Midbrain (tissue), 1 donor: ENCODE measurements around the gene OXCT1.
"Not testable (repeated sequence)": the region's sequence is repeated elsewhere in the genome, so short reads cannot be mapped to it uniquely, and the experiment has no call there.

Source experiments
- DNase-seq: peaks from one replicate; lab custom pipeline; 2025; lab: John Stamatoyannopoulos, UW

Gene OXCT1

GRCh38 chr5:41827792-41828191 lies 42.4 kb downstream of the OXCT1 start:
- DNase-seq, result no peak

- no peak for DNase-seq
Measured at GRCh38 chr5:41822036-41822435, 48.2 kb downstream of the OXCT1 start.

GRCh38 chr5:41821051-41821450 lies 49.2 kb downstream of the OXCT1 start:
- DNase-seq, result no peak

DNA sequence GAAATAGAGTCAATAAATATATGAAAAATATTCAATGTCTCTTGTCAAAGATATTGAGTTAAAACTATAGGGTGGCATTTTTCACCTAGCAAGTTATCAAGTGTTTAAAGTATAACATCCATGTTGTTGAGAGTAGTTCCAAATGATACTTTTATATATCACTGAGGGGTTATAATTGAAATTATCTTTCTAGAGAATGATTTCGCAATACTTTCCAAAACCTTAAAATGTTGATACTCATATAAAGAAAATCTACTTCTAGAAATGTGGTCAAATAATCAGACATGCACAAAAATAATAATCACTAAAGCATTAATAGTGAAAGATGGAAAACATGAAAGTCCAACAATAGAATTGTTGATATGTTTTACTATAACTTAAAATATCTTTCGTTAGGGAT lies 50.1 kb downstream of the OXCT1 start:
- DNase-seq, result no peak

GRCh38 chr5:41817625-41818301 lies 52.5 kb downstream of the OXCT1 start:
- no peak for DNase-seq

DNA sequence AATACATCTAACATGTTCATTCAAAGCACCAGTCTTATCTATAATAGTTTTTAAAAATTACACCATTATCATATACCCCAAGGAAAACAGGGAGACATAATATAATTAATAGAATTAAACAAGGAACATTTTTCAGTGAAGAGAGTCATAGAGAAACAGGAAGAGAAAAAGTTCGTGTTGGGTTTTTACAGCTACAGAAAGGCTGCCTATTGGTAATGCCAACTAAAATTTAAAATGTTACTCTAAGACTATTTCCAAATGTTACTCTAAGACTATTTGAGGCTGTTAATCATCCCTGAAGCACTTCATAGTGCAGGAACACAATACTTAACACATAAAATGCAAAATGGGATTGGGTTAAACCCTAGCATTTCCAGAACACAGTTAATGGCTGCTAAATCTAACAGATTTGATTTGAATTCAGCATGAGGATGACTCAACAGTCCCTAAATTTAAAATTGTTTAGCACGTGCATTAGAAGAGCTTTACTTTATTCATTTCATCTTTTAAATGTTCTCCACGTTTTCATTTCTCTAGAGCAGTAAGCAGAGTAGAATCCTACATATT lies 54.5 kb downstream of the OXCT1 start:
- no peak for DNase-seq

DNA sequence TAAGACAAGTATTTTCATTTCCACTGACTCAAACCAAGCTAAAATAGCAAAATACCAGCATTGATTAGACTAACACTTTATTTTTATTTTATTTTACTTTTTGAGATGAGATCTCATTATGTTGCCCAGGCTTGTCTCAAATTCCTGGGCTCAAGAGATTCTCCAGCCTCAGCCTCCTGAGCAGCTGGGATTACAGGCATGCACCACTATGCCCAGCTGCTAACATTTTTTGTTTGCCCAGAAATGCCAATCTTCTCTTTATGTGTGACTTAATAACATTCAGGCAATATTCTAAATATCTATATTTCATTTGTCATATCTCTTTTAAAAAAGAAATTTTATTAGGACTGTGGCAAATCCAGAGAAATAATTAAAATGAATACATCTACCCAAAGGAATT lies 55.0 kb downstream of the OXCT1 start:
- DNase-seq, result no peak

- not testable (repeated sequence) for DNase-seq
Measured at GRCh38 chr5:41814306-41814705, 55.9 kb downstream of the OXCT1 start.

DNA sequence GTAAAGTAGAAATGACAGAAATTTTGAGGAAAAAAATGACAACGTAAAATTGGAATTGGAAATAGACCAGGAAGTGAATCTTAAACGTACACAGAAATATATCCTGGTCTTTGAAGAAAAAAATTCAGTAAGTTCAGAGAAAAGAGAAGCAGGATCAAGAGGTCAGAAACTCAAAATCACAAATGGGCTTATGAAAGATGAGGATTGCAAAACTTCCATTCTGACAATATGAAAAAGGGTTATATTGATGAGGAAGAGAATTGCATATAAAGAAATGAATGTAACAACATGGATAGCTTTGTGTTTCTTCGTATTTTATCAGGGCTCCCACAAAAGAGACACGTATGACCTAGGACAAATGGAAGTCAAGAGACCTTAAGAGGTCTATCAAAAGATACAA lies 58.1 kb downstream of the OXCT1 start:
- DNase-seq, result no peak

DNA sequence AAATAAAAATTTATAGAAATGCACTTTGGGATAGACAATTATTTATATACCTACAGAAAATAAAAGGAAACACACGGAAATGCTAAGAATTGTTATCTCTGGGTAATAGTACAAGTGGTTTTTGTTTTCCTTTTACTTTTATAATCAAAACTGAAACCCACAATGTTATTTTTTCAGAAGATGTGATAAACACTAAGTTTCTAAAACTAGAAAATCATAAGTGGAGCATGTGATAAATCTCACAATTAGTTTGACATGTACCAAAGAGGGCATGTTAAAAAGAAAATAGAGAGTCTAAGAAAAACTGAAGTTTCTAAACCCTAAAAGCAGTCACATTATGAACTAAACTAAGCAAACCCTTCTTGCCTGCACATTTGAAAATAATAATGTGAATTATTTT lies 61.1 kb downstream of the OXCT1 start:
- no peak for DNase-seq

- DNase-seq, result no peak
Measured at GRCh38 chr5:41808294-41808693, 61.9 kb downstream of the OXCT1 start.

DNA sequence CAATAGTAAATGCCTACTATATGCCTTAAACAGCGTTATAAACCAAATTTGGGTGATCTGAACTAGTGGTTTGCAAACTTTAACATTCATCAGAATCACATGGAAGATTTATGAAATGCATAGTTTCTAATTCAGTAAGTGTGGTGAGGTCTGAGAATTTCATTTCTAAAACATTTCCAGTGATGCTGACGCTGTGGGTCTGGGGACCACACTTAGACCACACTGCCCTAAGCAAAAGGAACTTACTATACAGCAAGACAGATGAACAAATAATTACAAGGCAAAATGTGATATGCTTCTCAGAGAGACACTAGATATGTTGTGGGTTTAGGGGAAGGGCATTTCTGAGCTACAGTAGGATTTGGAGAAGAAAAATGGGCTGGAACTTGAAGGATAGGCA lies 72.6 kb downstream of the OXCT1 start:
- DNase-seq, result no peak

- no peak for DNase-seq
Measured at GRCh38 chr5:41796061-41796460, 74.2 kb downstream of the OXCT1 start.

DNA sequence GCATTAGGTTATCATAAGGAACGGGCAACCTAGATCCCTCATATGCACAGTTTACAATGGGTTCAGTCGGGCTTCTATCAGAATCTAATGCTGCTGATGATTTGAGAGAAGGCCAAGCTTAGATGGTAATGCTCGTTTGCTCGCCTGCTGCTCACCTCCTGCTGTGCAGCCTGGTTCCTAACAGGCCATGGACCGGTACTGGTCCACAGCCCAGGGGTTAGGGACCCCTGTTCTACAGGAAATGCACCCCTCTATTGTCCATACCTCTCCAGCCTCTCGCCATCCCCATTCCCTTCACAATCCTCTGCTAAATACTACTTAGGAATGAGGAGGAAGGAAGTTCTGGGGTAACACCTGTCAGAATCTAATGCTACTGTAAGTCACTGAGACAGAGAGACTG lies 75.1 kb downstream of the OXCT1 start:
- no peak for DNase-seq

DNA sequence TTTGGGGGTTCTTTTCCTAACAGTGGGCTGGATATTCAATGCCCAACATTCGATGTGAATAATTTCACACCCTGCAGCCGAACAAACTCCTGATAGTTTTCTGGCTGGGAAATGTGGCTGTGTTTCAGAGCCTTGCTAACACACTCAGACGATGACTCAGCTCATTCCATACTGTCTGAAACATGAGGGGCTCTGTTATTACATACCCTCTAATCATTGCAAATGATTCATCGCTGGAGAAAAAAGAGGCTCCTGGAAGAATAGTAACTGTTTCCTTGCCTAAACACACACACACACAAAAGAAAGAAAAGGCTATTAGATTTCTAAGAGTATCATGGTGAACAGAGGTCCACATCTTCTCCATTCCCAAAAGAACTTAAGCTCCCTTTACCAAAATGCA lies 75.8 kb downstream of the OXCT1 start:
- DNase-seq, result no peak

DNA sequence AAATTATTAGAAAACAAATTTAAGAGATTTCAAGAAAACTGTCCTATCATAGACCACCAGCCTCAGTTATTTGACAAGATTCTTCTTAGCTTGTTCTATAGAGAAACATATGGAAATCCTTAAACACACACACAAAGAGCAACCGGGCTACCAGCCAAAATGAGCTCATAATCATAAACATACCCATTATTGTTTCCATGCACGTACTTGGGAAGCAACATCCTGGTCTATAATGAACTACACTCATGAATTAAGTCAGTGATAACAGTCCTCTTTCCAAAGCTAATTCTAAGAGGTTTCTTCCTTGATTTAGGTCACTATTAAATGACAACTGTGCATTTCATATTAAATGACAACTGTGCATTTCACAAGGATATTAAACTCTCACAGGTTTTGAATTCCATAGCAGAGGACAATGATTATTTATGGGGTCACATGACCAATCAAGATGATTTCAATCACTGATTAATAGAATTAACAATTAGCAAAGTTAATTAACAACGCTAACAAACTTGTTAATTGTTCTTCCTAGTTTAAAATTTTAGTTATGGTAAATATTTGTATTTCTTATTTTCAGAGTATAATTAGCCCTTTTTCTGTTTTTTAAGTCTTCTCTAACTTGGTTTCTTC lies 77.0 kb downstream of the OXCT1 start:
- DNase-seq, result no peak

DNA sequence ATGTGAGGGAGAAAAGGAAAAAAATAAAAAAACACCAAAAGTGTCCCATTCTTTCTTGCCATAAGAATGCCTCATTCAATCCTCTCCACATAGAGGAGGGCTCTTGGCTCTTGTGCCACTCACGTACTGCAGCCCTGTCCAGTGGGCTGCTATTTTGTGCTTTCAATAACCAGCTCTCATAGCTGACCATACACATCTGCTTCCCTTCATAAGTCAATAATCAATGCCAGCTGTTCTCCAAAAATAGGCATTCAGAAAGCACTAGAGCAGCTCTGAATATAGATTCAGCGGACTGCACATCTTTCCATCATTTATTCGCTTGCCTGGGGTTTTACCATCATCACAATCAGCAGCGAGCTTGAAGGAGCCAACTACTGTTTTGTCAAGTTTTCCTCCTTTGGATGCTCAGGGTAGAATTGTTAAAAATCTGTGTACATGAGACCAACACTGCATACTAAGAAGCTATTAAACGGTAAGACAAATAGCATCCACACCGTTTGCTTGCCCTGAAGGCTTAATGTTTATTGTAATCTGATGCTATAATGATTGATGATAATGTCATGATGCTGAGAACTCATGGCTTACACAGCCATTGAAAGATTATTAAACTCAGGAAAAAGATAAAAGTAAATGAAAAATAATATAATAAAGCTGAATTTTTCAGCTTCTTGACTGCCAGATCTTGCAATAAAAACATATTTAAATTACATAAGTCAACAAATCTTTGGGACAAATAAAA lies 80.0 kb downstream of the OXCT1 start:
- DNase-seq, result no peak

DNA sequence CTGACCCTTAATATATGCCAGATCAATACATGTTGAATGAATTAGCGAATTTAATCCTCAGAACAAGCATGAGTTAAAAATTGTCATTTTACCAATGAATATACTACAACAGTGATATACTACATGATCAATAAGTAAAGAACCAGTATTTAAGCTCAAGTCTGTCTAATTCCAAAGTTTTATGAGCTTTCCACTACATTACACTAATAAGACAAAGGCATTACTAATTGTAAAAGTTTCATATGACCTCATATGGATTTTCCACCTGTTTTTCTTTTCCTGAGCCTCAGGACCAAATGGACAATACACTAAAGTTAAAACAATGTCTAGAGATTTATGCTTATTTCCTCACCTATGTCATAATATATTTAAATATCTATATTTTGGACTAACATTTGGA lies 80.8 kb downstream of the OXCT1 start:
- no peak for DNase-seq

GRCh38 chr5:41788941-41789368 lies 81.3 kb downstream of the OXCT1 start:
- no peak for DNase-seq

DNA sequence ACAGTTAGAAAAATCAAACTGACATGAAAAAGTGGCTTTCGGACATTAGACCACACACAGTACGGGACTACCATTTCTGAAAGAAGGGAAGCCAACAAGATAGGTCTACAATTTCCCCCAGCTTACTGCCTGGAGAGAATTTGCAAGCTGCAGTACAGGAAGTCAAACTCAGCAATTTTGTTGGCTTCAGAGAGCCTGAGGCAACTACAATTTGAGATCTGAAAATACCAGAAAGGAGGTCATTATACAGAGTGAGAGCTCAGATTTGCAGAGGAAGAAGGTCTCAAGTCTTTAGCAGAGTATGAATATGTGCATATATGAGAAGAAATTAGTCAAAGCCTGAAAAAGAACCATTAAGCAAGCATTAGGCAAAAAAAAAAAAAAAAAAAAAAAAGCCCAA lies 83.0 kb downstream of the OXCT1 start:
- DNase-seq, result no peak

GRCh38 chr5:41785061-41785460 lies 85.2 kb downstream of the OXCT1 start:
- no peak for DNase-seq

DNA sequence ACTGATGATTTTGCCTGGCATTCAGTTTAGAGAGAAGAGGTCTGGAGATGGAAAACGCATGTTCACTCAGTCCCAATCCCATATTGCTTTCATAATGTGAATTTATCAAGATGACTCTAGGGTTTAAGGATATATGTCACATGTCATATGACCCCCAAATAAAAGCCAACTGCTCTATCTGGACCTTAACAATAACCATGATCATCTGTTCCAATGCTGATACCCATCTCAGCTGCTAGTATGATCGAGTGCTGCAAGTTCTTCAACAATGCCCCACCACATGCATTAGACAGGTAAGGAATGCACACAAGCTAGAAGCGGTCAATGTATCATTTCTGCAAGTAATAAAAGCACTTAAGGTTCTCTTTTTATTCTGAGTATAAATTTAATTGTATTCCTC lies 91.8 kb downstream of the OXCT1 start:
- DNase-seq, result no peak

DNA sequence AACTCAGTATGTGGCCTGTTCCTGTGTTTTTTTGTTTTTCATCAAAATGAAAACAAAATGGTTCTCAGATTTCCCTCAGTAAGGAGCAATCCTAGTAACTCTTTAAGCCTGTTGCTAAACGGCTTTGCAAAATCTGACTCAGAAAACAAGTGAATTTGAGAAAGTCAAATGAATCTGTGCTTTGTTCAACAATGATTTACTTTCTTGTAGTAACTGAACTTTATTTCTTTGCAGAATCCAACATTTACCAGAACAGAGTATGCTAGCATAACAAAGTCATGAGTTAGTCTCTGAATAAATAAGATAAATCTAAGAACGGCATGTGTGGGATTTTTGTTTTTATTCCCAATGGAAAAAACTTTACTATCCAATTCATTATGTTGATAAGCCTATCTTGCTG lies 93.8 kb downstream of the OXCT1 start:
- DNase-seq, result no peak
